NCI-H526 treated with DMSO at 0.1 percent for 48 hours (cell line): Measurements from ENCODE around the gene ENOX1.

Experiments
- DNase-seq: peaks from one replicate; lab custom pipeline; 2025; lab: John Stamatoyannopoulos, UW

ENOX1 gene

GRCh38 chr13:43315522-43315921 is 471.2 kb downstream of the ENOX1 start:
- DNase-seq: peak; percentile 63

GRCh38 chr13:43309311-43309710 is 477.5 kb downstream of the ENOX1 start:
- DNase-seq: no peak

GRCh38 chr13:43307921-43308433 is 478.8 kb downstream of the ENOX1 start:
- peak; percentile 15 for DNase-seq

- DNase-seq: no peak
These were observed 479.4 kb downstream of the ENOX1 start for GRCh38 chr13:43307221-43307920.

GRCh38 chr13:43306372-43306771 is 480.4 kb downstream of the ENOX1 start:
- DNase-seq: no peak

GRCh38 chr13:43305416-43305815 is 481.4 kb downstream of the ENOX1 start:
- no peak for DNase-seq

GRCh38 chr13:43304945-43305344 is 481.8 kb downstream of the ENOX1 start:
- DNase-seq: no peak

- DNase-seq: no peak
These were observed 482.3 kb downstream of the ENOX1 start for GRCh38 chr13:43304449-43304848.

- peak; percentile 45 for DNase-seq
These were observed 483.6 kb downstream of the ENOX1 start for GRCh38 chr13:43303033-43303729.

- no peak for DNase-seq
These were observed 485.3 kb downstream of the ENOX1 start for GRCh38 chr13:43301346-43301969.

- DNase-seq: no peak
These were observed 485.9 kb downstream of the ENOX1 start for GRCh38 chr13:43300865-43301264.

GRCh38 chr13:43299374-43299773 is 487.4 kb downstream of the ENOX1 start:
- DNase-seq: no peak

- DNase-seq: no peak
These were observed 488.0 kb downstream of the ENOX1 start for GRCh38 chr13:43298816-43299215.

- no peak for DNase-seq
These were observed 488.6 kb downstream of the ENOX1 start for GRCh38 chr13:43297967-43298678.

GRCh38 chr13:43295825-43296564 is 490.8 kb downstream of the ENOX1 start:
- no peak for DNase-seq

GRCh38 chr13:43295321-43295720 is 491.5 kb downstream of the ENOX1 start:
- no peak for DNase-seq

- DNase-seq: no peak
These were observed 492.4 kb downstream of the ENOX1 start for GRCh38 chr13:43294412-43294811.

GRCh38 chr13:43293986-43294385 is 492.8 kb downstream of the ENOX1 start:
- DNase-seq: no peak

GRCh38 chr13:43293561-43293960 is 493.2 kb downstream of the ENOX1 start:
- no peak for DNase-seq

- DNase-seq: no peak
These were observed 493.8 kb downstream of the ENOX1 start for GRCh38 chr13:43293008-43293407.

GRCh38 chr13:43291287-43292060 is 495.3 kb downstream of the ENOX1 start:
- no peak for DNase-seq
